Measurements from ENCODE around the gene RAC3. TPM values are rescaled to one million over a fixed set of nuclear protein-coding genes. Genes with fewer than 3 reads are reported as not detected.

RAC3 gene
- total RNA-seq, 2 experiments from 2014 or later: 5.1 TPM

GRCh38 chr17:82046903-82047302 is 15.4 kb downstream of the RAC3 start:
- ChIA-PET POLR2A (no interaction called here), CTCF (interaction anchor here (1.7 kb wide), 1 partner anchor 10 kb away, joined by 5 read pairs; the partner anchor contains the start of gene DCXR)

DNA sequence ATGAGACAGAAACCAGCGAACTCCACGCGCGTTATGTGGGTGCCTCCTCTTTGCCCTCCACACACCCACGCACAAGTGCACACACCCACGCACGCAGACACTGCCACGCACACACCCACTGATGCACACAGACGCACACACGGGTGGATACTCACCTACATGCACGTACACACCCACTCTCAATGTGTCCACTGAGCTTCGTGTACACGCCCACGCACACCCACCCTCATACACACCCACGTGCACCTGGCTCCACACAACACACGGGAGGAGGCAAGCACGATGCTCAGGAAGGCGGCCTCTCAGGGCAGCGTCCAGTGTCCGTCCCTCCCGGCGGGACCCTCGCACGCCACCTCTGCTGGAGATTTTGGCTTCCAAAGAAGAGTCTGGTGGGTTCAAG is 15.9 kb downstream of the RAC3 start:
- ChIA-PET POLR2A (no interaction called here), CTCF (no interaction called here)

DNA sequence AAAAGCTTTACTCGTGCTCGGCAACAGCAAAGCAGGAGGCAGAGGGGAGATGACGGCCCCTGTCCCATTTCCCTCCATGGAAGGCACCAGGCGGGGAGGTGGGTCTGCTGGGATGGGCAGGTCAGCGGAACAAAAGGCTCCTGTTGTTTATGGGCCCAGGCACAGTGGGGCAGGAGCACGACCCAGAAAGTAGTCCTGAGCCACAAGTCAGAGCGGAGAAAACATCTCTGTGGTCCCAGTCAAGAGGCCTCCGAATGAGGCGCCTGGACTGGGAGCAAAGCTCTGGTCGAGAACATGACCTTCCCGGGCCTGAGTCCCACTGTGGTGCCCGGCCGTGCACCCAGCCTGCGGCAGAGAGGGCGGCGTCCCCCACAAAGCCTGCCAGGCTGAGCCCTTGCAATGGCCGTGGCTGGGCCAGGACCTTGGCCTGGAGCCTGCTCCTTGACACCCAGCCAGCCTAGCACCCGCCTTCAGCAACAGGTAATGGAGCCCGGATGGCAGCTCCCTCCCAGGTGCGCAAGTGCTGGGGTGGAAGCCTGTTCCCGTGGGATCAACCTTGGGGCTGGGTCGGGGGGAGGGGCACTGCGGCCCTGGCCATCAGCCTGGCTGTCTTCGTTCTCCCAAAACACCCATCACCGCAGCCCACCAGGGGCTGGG is 16.6 kb downstream of the RAC3 start:
- POLR2A ChIA-PET: no interaction called here
- CTCF ChIA-PET: interaction anchor here (0.7 kb wide), 1 partner anchor 9 kb away, joined by 3 read pairs; no protein-coding TSS in a partner anchor

GRCh38 chr17:82048571-82048971 is 17.1 kb downstream of the RAC3 start:
- ChIA-PET POLR2A (no interaction called here), CTCF (interaction anchor here (0.7 kb wide), 1 partner anchor 10 kb away, joined by 3 read pairs; no protein-coding TSS in a partner anchor)

- POLR2A ChIA-PET: interaction anchor here (1.0 kb wide), 1 partner anchor 11 kb away, joined by 3 read pairs; the partner anchor contains the start of gene DCXR
- CTCF ChIA-PET: interaction anchor here (1.0 to 1.6 kb wide), 2 partner anchors 12 to 50 kb away, joined by 3 read pairs; partner anchors contain the start of gene DCXR
Observed at GRCh38 chr17:82049106-82049505, 17.6 kb downstream of the RAC3 start.

- CTCF ChIA-PET: interaction anchor here (1.0 to 1.6 kb wide), 2 partner anchors 12 to 49 kb away, joined by 3 read pairs; partner anchors contain the start of gene DCXR
Observed at GRCh38 chr17:82049521-82049971, 18.1 kb downstream of the RAC3 start.

GRCh38 chr17:82050152-82050760 is 18.8 kb downstream of the RAC3 start:
- POLR2A ChIA-PET: interaction anchor here (1.0 kb wide), 2 partner anchors 13 kb away, joined by 3 read pairs; partner anchors contain the start of gene DCXR
- CTCF ChIA-PET: interaction anchor here (0.9 to 1.6 kb wide), 3 partner anchors 13 to 49 kb away, joined by 3 read pairs; partner anchors contain the start of gene DCXR

More at GRCh38 chr17:82049521-82049971, 18.1 kb downstream of the RAC3 start:
- POLR2A ChIA-PET: interaction anchor here (1.0 kb wide), 1 partner anchor 12 kb away, joined by 3 read pairs; the partner anchor contains the start of gene DCXR

- CTCF ChIA-PET: interaction anchor here (0.9 to 1.9 kb wide), 2 partner anchors 15 to 16 kb away, joined by 3 to 5 read pairs; partner anchors contain the start of gene DUS1L
- POLR2A ChIA-PET: interaction anchor here (1.0 kb wide), 1 partner anchor 13 kb away, joined by 3 read pairs; the partner anchor contains the start of gene DCXR
Observed at GRCh38 chr17:82050761-82051641, 19.5 kb downstream of the RAC3 start.

DNA sequence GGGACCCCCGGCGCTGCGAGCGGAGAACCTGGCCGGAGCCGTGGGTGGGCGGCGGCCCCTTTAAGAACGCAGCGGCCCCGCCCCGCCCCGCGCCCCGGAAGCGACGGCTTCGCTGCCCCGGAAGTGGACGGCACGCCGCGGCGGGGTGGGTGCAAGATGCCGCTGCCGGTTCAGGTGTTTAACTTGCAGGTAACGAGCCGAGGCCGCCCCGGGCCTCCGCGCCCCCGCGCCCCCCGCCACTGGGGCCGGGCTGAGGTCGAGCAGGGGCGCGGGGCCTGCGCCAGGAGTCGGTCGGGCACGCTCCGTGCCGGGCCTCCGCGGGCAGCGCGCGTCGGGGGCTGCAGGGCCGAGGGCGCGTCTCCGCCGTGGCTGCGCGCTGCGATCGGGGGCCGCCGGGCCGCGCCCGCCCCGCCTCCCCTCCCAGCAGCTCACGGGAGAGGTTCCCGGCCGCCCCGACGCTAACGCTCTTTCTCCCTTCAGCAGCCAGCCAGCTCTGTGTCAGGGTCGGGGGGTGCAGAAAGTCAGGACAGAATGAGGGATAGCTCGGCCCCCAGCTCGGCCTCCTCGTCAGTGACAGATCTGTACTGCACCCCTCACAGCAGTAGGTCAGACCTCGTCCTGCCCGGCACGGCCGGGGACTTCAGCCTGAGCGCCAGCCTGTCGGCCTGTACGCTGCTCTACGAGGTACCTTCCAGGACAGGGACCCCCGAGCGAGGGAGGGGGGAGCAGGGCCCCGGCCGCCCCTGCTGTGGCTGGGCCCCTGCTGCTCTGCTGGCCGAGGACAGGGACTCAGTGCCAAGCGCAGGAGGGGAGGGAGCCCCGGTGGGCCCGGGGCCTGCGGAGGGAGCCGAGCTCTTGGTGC is 20.5 kb downstream of the RAC3 start, which contains the start of the genes GPS1 and RFNG:
Gene GPS1, plus strand, starts transcription at position 123 of the 862 bp plus-strand sequence. Its CDS starts 34 bp downstream, at position 157.
Gene RFNG, minus strand, starts transcription at position 36 of the 862 bp plus-strand sequence. CDS start 45 bp downstream, outside the sequence.
- CTCF ChIA-PET: interaction anchor here (1.0 to 1.9 kb wide), 2 partner anchors 14 to 32 kb away, joined by 3 to 5 read pairs; partner anchors contain the start of gene DUS1L
- POLR2A ChIA-PET: interaction anchor here (0.6 to 1.1 kb wide), 2 partner anchors 21 to 184 kb away, joined by 3 read pairs; partner anchors contain the start of gene RAC3

DNA sequence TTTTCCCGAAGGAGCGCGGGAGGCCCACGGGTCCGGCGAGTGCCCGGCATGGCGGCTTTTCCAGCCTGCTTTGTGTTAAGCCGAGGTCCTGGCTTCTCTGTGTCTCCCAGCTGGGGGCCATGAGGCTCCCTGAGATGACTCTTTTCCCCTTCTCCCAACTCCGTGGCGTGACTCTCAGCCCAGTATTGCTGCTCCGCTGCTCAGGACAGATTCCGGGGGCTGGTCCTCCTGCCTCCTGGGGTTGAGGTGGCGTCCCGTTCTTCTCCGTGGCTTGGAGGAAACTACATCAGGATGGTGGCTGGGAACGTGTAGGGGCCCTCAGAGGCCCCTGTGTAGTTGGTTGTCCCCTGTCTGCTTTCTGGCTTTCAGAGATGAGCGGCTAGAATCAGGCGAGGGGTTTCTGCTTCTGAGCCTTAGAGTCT is 21.2 kb downstream of the RAC3 start:
- ChIA-PET POLR2A (interaction anchor here (0.6 to 1.1 kb wide), 2 partner anchors 21 to 185 kb away, joined by 3 read pairs; partner anchors contain the start of gene RAC3), CTCF (interaction anchor here (1.0 to 1.9 kb wide), 2 partner anchors 13 to 33 kb away, joined by 3 to 5 read pairs; partner anchors contain the start of gene DUS1L)

- CTCF ChIA-PET: no interaction called here
Observed at GRCh38 chr17:82053130-82053529, 21.7 kb downstream of the RAC3 start.

DNA sequence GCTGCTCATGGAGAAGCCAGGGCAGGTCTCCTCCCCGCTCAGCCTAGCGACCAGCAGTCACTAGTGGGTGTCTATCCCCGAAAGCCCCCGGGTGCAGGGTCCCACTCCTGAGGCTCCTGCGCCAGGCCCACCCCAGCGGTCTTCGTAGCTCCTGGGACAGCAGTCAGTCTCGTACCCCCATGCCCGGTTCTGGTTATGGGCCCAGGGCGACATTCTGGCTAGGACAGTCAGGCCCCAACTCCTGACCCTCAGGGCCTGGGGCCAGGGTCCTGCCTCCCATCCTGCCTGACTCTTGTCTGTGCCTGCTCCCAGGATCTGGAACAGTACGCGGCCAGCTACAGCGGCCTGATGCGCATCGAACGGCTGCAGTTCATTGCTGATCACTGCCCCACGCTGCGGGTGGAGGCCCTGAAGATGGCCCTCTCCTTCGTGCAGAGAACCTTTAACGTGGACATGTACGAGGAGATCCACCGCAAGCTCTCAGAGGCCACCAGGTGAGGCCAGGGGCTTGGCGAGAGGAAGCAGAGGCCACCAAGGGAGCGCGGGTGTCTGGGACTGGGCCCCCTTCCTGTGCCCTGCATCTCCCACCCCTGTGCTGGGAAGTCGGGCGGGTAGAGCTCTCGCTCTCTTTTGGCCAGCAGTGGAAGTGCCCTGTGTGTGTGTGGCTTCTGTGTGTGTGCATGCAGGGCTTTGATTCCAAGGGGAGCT is 22.2 kb downstream of the RAC3 start:
- POLR2A ChIA-PET: interaction anchor here (0.6 kb wide), 1 partner anchor 328 kb away, joined by 8 read pairs; no protein-coding TSS in a partner anchor
- CTCF ChIA-PET: interaction anchor here (1.3 kb wide), 1 partner anchor 45 kb away, joined by 3 read pairs; the partner anchor contains the start of gene FASN

More at GRCh38 chr17:82053130-82053529, 21.7 kb downstream of the RAC3 start:
- POLR2A ChIA-PET: no interaction called here

DNA sequence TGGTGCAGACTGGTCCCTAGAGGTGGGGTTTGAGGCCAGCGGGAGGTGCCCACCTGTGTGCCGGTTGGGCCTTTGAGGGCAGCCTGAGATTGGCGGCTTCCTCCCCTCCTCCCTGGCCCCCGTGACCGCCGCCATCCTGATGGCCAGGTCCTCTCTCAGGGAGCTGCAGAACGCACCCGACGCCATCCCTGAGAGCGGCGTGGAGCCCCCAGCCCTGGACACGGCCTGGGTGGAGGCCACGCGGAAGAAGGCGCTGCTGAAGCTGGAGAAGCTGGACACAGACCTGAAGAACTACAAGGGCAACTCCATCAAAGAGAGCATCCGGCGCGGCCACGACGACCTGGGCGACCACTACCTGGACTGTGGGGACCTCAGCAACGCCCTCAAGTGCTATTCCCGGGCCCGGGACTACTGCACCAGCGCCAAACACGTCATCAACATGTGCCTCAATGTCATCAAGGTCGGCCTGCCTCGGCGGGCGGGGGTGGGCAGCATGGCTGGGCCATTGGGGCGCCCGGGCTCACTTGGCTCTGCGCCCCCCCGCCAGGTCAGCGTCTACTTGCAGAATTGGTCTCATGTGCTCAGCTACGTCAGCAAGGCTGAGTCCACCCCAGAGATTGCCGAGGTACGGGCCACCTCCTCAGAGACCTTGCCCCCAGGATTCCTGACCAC is 23.0 kb downstream of the RAC3 start:
- POLR2A ChIA-PET: interaction anchor here (0.6 kb wide), 1 partner anchor 329 kb away, joined by 8 read pairs; no protein-coding TSS in a partner anchor
- CTCF ChIA-PET: interaction anchor here (1.3 kb wide), 1 partner anchor 44 kb away, joined by 3 read pairs; the partner anchor contains the start of gene FASN

- ChIA-PET POLR2A (no interaction called here), CTCF (interaction anchor here (1.0 kb wide), 1 partner anchor 11 kb away, joined by 4 read pairs; no protein-coding TSS in a partner anchor)
Observed at GRCh38 chr17:82055023-82055964, 23.8 kb downstream of the RAC3 start.

Data from activated CD8-positive, alpha-beta memory T cell treated with anti-CD3 and anti-CD28 coated beads for 36 hours (primary cell).